HG02763 (cell line): ENCODE data around the gene CRB1.

ENCODE experiments used
- ATAC-seq: cut with Tn5 transposase; IDR thresholded peaks from one replicate; pipeline ENCODE4 v1.9.1; 2021; ENCODE audit warnings: mild to moderate bottlenecking, moderate library complexity; ENCODE audit not compliant: unreplicated experiment

CRB1 gene

GRCh38 chr1:197342044-197342565 lies 74.1 kb downstream of the CRB1 start:
- no peak for ATAC-seq

- ATAC-seq, result no peak
These were observed 74.6 kb downstream of the CRB1 start for GRCh38 chr1:197342669-197343068.

- no peak for ATAC-seq
These were observed 75.7 kb downstream of the CRB1 start for GRCh38 chr1:197343663-197344273.

- ATAC-seq, result no peak
These were observed 83.9 kb downstream of the CRB1 start for GRCh38 chr1:197351821-197352440.

- no peak for ATAC-seq
These were observed 87.4 kb downstream of the CRB1 start for GRCh38 chr1:197355248-197355995.

- ATAC-seq, result peak; percentile 68
These were observed 88.9 kb downstream of the CRB1 start for GRCh38 chr1:197356723-197357533.

- ATAC-seq, result no peak
These were observed 90.9 kb downstream of the CRB1 start for GRCh38 chr1:197358959-197359358.

- ATAC-seq, result no peak
These were observed 92.0 kb downstream of the CRB1 start for GRCh38 chr1:197360068-197360467.

- ATAC-seq, result no peak
These were observed 94.8 kb downstream of the CRB1 start for GRCh38 chr1:197362871-197363270.

GRCh38 chr1:197363855-197364254 lies 95.8 kb downstream of the CRB1 start:
- no peak for ATAC-seq

- ATAC-seq, result no peak
These were observed 98.9 kb downstream of the CRB1 start for GRCh38 chr1:197366996-197367395.

- ATAC-seq, result no peak
These were observed 99.6 kb downstream of the CRB1 start for GRCh38 chr1:197367627-197368026.

- ATAC-seq, result no peak
These were observed 106.4 kb downstream of the CRB1 start for GRCh38 chr1:197374428-197374827.

GRCh38 chr1:197384471-197384870 lies 116.4 kb downstream of the CRB1 start:
- no peak for ATAC-seq

- ATAC-seq, result no peak
These were observed 120.7 kb downstream of the CRB1 start for GRCh38 chr1:197388801-197389200.

GRCh38 chr1:197390856-197391255 lies 122.8 kb downstream of the CRB1 start:
- ATAC-seq, result no peak

- no peak for ATAC-seq
These were observed 123.5 kb downstream of the CRB1 start for GRCh38 chr1:197391303-197392226.

- ATAC-seq, result no peak
These were observed 124.5 kb downstream of the CRB1 start for GRCh38 chr1:197392541-197392940.

- no peak for ATAC-seq
These were observed 125.1 kb downstream of the CRB1 start for GRCh38 chr1:197393105-197393504.

- ATAC-seq, result no peak
These were observed 125.7 kb downstream of the CRB1 start for GRCh38 chr1:197393772-197394171.
